Endothelial cell of umbilical vein (primary cell): ENCODE results near the gene CYP27C1.

Experiments used
- MYC ChIP-seq: IDR thresholded peaks from one replicate; pipeline ENCODE4 v1.6.1; 2011; ENCODE audit warnings: mild to moderate bottlenecking, low read depth, low read length
- POLR2A ChIP-seq: IDR thresholded peaks from 2 replicates; pipeline ENCODE4 v1.6.1; 2012; ENCODE audit warnings: low read depth, mild to moderate bottlenecking, control low read depth, low read length
- POLR2AphosphoS5 ChIP-seq: IDR thresholded peaks from 2 replicates; pipeline ENCODE4 v1.6.1; 2012; ENCODE audit warnings: low read depth, mild to moderate bottlenecking, control low read depth, low read length, moderate library complexity; ENCODE audit not compliant: insufficient read depth
- TF ChIP-seq, protein P1 (sequence below), 2 donors: IDR thresholded peaks; 1 replicate in 1 of 2; 2 replicates in 1 of 2; pipeline ENCODE4 v1.5.1; 2011; ENCODE audit warnings: low read length in 2 of 2, mild to moderate bottlenecking in 2 of 2, moderate library complexity in 2 of 2, control low read depth in 1 of 2, inconsistent platforms in 1 of 2, low read depth in 1 of 2; ENCODE audit not compliant: insufficient read depth in 1 of 2; ENCODE audit errors: extremely low read depth in 1 of 2
- TF ChIP-seq, protein P2 (sequence below): IDR thresholded peaks from 2 replicates; pipeline ENCODE4 v1.6.1; 2011; ENCODE audit not compliant: insufficient read depth, insufficient read length

DNA sequence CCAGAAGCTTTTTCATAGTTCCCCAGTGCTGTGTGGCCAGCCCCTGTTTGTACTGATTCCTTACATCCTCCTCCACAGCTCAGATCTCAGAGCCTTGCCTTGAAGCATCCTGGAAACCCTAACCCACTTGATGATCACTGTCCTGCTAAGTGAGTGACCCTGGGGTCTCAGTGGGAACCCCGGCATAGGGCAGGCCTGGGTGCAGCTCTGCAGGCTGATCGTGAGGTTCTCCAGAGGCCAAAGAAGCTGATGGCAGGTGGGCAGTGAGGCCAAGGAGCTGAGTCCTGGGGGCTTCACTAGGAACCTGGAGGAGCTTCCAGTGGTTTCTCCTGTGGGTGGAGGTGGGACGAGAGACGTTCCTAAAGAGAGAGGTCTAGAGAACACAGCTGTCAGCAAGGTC, 65.7 kb downstream of the CYP27C1 start:
- TF ChIP-seq, protein P1, sequence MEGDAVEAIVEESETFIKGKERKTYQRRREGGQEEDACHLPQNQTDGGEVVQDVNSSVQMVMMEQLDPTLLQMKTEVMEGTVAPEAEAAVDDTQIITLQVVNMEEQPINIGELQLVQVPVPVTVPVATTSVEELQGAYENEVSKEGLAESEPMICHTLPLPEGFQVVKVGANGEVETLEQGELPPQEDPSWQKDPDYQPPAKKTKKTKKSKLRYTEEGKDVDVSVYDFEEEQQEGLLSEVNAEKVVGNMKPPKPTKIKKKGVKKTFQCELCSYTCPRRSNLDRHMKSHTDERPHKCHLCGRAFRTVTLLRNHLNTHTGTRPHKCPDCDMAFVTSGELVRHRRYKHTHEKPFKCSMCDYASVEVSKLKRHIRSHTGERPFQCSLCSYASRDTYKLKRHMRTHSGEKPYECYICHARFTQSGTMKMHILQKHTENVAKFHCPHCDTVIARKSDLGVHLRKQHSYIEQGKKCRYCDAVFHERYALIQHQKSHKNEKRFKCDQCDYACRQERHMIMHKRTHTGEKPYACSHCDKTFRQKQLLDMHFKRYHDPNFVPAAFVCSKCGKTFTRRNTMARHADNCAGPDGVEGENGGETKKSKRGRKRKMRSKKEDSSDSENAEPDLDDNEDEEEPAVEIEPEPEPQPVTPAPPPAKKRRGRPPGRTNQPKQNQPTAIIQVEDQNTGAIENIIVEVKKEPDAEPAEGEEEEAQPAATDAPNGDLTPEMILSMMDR (IDR thresholded peaks at IDR 0.05; ENCODE audit: extremely low read depth in 1 of 2, insufficient read depth in 1 of 2, low read depth in 1 of 2, low read length in 2 of 2), result no peak
- TF ChIP-seq POLR2AphosphoS5 (no peak), POLR2A (no peak), MYC (no peak)
- TF ChIP-seq, protein P2, sequence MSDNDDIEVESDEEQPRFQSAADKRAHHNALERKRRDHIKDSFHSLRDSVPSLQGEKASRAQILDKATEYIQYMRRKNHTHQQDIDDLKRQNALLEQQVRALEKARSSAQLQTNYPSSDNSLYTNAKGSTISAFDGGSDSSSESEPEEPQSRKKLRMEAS, result no peak
